Activated T-cell treated with anti-CD3 and anti-CD28 coated beads, Interleukin-2, amount 50 U/mL, for 48 hours (primary cell): ENCODE measurements around the gene METTL15.
"Not testable (repeated sequence)": the region's sequence is repeated elsewhere in the genome, so short reads cannot be mapped to it uniquely, and the experiment has no call there.

Experiments
- DNase-seq, 2 experiments: peaks; one replicate each; pipeline ENCODE4 v3.0.0-alpha.2; 2020

The METTL15 gene

DNA sequence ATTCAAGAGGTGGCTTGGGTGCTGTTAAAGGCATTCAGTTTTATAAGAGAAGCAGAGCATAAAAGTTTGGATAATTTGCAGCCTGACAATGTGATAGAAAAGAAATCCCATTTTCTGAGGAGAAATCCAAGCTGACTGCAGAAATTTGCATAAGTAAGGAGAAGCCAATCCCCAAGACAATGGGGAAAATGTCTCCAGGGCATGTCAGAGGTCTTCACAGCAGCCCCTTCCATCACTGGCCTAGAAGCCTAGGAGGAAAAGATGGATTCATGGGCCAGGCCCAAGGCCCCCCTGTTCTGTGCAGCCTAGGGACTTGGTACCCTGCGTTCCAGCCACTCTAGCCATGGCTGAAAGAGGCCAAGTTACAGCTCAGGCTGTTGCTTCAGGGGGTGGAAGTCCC, 207.3 kb downstream of the METTL15 start:
- no peak for DNase-seq

DNA sequence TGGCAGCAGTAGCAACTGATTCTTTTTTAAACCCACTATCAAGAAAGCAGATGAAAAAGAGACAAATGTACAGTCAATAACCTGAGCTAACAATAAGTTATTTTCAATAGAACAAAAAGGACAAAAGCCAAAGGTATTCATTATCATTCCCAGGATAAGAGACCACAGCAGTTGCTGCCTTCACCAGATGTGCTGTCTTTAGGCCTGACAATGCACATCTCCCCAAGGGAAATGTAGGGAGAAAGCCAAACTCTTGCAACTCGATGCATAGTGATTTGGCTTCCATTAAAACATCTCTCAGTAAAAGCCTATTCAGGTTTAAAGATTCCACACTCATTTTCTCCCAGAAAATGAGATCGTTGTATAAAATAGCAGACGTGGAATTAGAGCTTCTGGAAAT, 210.7 kb downstream of the METTL15 start:
- no peak for DNase-seq

GRCh38 chr11:28323621-28324020, 215.4 kb downstream of the METTL15 start:
- no peak for DNase-seq

DNA sequence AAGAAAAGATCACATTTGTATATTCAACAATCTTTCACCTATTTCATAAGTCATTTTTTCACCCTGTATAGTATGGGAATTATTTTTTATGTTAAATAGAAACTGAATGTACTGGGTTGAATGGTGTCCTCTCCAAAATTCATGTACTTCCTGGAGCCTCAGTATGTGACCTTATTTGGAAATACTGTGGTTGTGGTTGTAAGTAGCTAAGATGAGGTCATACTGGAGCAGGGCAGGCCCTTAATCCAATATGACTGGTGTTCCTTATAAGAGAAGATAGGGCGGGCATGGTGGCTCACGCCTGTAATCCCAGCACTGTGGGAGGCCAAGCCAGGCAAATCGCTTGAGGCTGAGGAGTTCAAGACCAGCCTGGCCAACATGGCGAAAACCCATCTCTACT, 224.2 kb downstream of the METTL15 start:
- DNase-seq = not testable (repeated sequence)

DNA sequence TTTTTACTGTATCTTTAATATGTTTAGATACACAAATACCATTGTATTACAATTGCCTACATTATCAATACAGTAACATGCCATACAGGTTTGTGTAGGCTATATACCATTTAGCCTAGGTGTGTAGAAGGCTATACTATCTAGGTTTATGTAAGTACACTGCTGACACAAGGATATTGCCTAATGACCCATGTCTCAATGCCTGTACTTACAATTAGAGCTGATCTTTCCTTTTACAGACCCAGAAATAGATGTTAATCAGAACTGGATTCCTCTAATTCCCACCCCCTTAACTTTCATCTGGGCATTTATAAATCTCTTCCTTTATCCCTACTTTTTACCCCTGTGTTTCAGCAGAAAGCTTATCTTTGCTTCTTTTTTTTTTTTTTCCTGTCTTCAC, 229.5 kb downstream of the METTL15 start:
- DNase-seq = no peak

- DNase-seq = no peak
Observed at GRCh38 chr11:28338371-28338770, 230.2 kb downstream of the METTL15 start.

GRCh38 chr11:28339488-28339887, 231.3 kb downstream of the METTL15 start:
- DNase-seq = no peak

DNA sequence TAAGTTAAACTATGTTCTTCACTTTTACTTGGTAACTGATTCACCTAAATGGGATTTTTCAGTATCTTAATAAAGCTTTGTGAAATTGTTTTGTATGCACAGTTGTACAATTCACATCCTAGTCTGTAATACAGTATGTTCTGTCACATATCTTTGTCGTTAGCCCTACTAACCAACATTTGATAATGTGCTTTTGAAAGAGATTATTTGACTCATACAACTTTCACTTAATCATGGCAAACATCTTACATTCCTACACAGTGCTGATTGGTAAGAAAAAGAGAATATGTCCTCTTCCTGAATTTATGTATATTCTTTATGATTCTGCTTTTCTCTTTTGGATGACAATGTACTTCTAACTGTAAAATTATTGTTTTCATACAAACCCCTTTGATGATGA, 234.5 kb downstream of the METTL15 start:
- no peak for DNase-seq

- DNase-seq = no peak
Observed at GRCh38 chr11:28343304-28344233, 235.4 kb downstream of the METTL15 start.

- no peak for DNase-seq
Observed at GRCh38 chr11:28346209-28346608, 238.0 kb downstream of the METTL15 start.

DNA sequence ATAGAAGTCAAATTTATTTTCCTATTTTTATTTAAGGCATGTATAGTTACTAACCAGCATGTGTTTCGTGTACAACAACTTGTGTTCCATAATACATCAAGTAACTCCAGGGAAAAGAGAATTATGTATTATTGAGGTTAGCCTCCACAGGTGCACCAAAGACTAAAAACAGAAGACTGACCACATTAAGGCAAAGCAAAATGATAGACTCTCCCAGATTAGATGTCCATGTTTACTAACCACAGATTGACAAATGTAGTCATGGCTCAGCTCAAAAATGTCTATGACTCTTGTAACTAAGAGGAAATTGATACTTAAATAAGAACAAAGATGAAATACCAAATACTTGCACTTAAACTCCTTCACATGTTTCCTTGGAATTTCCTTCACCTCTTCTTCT, 238.5 kb downstream of the METTL15 start:
- DNase-seq = no peak

GRCh38 chr11:28347371-28347770, 239.2 kb downstream of the METTL15 start:
- no peak for DNase-seq

DNA sequence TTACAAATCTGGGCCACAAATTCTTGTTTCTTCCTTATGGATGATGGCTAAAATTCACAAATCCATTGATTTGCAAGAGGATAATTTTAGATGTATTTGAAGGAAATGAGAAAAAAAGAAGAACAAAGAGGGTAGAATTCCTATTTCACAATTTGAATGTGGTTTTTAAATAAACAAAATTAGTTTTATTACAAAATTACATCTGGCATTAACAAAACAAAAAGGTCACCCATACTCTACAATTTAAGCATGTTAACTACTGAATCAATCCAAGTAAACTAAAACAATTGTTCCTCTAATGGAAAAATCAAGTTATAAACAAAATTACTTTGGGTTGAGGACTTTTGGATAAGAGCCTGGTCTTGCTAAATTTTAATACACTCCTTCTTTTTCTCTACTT, 242.0 kb downstream of the METTL15 start:
- no peak for DNase-seq

DNA sequence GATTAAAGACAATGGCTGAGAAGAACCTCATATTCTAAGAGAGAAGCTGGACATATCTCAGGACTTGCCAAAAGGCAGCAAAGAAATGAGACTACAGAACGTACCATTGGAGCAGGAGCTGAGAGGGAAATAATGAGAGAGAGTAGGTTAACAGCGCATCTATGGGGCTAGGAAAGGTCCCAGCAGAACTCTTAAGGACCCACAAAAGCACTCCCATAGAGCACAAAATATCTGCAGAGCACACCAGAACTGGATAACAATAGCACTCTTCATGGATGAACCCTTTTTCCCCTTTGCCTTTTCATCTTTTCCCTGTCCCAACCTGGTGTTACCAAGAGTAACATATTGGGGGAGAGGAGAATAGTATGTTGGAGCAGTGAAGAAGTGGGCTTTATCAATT, 245.8 kb downstream of the METTL15 start:
- no peak for DNase-seq

DNA sequence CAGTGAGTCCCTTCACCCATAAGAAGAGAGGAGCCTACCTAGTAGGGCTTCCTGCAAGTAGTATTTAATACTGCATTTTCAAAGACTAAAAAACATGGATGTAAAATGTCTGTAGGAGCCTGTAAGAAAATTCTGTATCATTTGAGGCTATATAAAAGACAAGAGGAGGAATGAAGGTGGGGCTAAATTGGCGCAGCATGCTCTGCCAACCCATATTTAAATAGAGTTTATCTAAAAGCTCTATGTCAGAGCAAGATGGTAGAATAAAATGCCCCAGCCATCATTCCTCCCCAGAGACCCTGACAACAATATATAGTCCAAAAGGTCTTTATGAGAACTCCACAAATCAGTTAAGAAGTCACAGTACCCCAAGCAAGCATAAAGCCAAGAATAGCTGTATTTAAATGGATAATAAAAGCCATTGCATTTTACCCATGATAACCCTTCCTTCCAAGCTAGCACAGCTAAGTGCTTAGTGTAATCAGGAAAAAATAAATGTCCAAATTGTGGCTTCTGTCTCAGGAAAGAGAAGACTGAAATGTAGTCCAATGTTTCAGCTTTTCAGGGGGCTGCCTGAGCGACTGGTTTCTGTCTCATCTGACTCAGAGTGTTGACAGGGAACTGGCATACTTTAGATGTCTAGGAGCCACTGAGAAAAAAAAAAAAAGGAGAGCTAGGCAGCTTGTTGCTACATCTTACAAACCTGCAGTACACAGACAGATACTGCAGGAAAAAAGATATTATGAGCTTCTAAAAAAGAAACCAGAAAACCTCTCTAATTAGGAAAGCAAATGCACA, 258.6 kb downstream of the METTL15 start:
- DNase-seq = no peak

GRCh38 chr11:28378095-28378494, 269.9 kb downstream of the METTL15 start:
- DNase-seq = not testable (repeated sequence)
